ENCODE measurements around the gene RBFOX1. TPM values are rescaled to one million over a fixed set of nuclear protein-coding genes. Genes with fewer than 3 reads are reported as not detected.

Gene RBFOX1
- total and polyA plus RNA-seq, 10 of the 15 experiments (the other 5 are each of a cell fraction or from before 2014, with no cell fraction given), result 0.87 TPM; not detected in 9

- no peaks in the 10 kb centered on the region for H4K20me1 ChIP-seq (ENCODE audit: control insufficient read depth, insufficient read depth)
- ChIA-PET CTCF (no interaction called here), SMC1A (ENCODE audit: uncharacterized antibody, unreplicated experiment) (no interaction called here), RAD21 (ENCODE audit: unreplicated experiment) (no interaction called here), POLR2A (no interaction called here)
- no peaks in the 10 kb centered on the region; the same call in 1 of the 3 replicates for H3K9me3 ChIP-seq (replicated peaks; ENCODE audit: control insufficient read depth, insufficient read depth, low read length)
- in situ Hi-C loops (cut with MboI), result no loop called here
- H3K36me3 ChIP-seq (ENCODE audit: control insufficient read depth in 2 of 2, insufficient read depth in 2 of 2, low read length in 1 of 2), result no peaks in the 10 kb centered on the region
- H3K79me2 ChIP-seq (ENCODE audit: control insufficient read depth, insufficient read depth, low read length), result no peaks in the 10 kb centered on the region
- no peak overlapping the region for H3K9ac ChIP-seq (ENCODE audit: control insufficient read depth, insufficient read depth, low read length)
- no peak overlapping the region for H2AFZ ChIP-seq (ENCODE audit: control insufficient read depth, low read depth, low read length)
- no peak for TF ChIP-seq ZBTB11 (CRISPR knock-in tag; IDR thresholded peaks at IDR 0.05)
- no peak for TF ChIP-seq IKZF2 (IDR thresholded peaks at IDR 0.05)
- no peak for TF ChIP-seq NBN (IDR thresholded peaks at IDR 0.05)
- TF ChIP-seq CEBPZ (IDR thresholded peaks at IDR 0.05; ENCODE audit: low read depth, low read length), result no peak
- TF ChIP-seq RELB (IDR thresholded peaks at IDR 0.05; ENCODE audit: low read depth), result no peak
- 100% methylated on average over 1 of the region's 1 CpG for WGBS (ENCODE audit: insufficient coverage, insufficient replicate concordance, low lambda C conversion rate, missing lambda C conversion rate)
- H3K27ac ChIP-seq (ENCODE audit: control insufficient read depth, insufficient read depth), result no peak overlapping the region
- DNase-seq (ENCODE audit: low read depth, low spot score) (no peak), ATAC-seq (no peak), FAIRE-seq (no peak)
- BruUV-seq (replicated peaks), result no TSS peak
- intact Hi-C loops (cut with micrococcal nuclease; ENCODE audit: unreplicated experiment), result no loop called here
- no peaks in the 10 kb centered on the region for H3K27me3 ChIP-seq (replicated peaks in 1 of 2; ENCODE audit: control insufficient read depth in 2 of 2, insufficient read depth in 2 of 2, low read length in 1 of 2)
- H3K4me2 ChIP-seq (ENCODE audit: control insufficient read depth, insufficient read depth), result no peak overlapping the region
- H3K4me3 ChIP-seq, result no peak overlapping the region
- no peaks in the 10 kb centered on the region for H3K4me1 ChIP-seq (ENCODE audit: control insufficient read depth, insufficient read depth, low read length)
Measured at GRCh38 chr16:7339700-7340099, 7.1 kb downstream of the RBFOX1 start.

Data from GM12878 (cell line).